ENCODE measurements around the gene SORCS2. TPM values are rescaled to one million over a fixed set of nuclear protein-coding genes. Genes with fewer than 3 reads are reported as not detected.

The SORCS2 gene
- total RNA-seq, 1 donor from 2014 or later, result 13.8 TPM

DNA sequence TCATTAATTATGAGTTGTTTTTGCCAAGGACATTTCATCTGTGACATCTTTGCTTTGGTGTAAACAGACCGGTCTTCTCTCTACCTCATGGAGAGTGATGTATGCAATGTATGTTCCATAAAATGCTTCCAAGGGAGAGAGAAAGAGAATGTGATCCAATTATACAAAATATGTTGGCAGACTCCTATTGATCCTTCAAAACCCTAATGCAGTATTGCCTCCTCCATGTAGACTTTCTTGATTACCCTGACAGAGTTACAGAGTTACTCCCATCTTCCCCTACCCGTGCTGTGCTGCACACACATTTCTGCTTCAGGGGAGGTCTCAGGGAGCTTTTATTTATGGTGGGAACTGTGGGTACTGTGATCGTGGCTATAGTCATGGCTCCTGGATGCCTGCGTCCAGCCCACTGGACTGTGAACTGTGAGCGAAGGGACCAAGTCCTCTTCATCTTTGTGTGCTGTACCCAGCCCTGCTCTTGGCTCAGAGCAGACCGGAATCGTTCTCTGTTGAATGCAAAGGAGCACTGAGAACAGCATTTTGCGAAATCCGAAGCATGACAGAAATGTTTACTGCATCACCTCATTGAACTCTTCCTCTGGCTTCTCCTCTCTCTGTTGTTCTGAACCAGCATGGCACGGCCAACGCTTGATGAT, 32.7 kb downstream of the SORCS2 start:
- Histone ChIP-seq H2AFZ (ENCODE audit: low read depth, low read length) (no peak overlapping the region), H3K4me2 (ENCODE audit: low read length) (no peak overlapping the region), H3K9me3 (ENCODE audit: insufficient read depth, low read depth, low read length) (no peaks in the 10 kb centered on the region), H3K9ac (ENCODE audit: low read length) (no peak overlapping the region), H3K79me2 (ENCODE audit: insufficient read depth, low read length) (peaks cover 23% of the 10 kb centered on the region), H3K4me1 (ENCODE audit: insufficient read depth, low read length) (no peaks in the 10 kb centered on the region), H4K20me1 (ENCODE audit: insufficient read depth, low read length) (peaks cover 51% of the 10 kb centered on the region), H3K36me3 (ENCODE audit: insufficient read depth, low read length) (no peaks in the 10 kb centered on the region), H3K27me3 (ENCODE audit: insufficient read depth, low read length) (no peaks in the 10 kb centered on the region), H3K4me3 (ENCODE audit: insufficient read depth, low read depth, low read length) (no peak overlapping the region), H3K27ac (ENCODE audit: low read depth, low read length) (no peak overlapping the region)
- DNase-seq (ENCODE audit: low read depth), result no peak
- Mint-ChIP-seq H3K4me3 (ENCODE audit: unreplicated experiment) (no peak overlapping the region), H3K27ac (ENCODE audit: unreplicated experiment) (no peak overlapping the region), H3K9me3 (ENCODE audit: unreplicated experiment) (no peaks in the 10 kb centered on the region), H3K27me3 (ENCODE audit: low read depth, unreplicated experiment) (peaks cover 7% of the 10 kb centered on the region), H3K36me3 (ENCODE audit: low read depth, unreplicated experiment) (peaks cover 5% of the 10 kb centered on the region), H3K4me1 (ENCODE audit: low read depth, unreplicated experiment) (peaks cover 14% of the 10 kb centered on the region)
- FAIRE-seq, result no peak
- no peak for TF ChIP-seq CTCF (IDR thresholded peaks at IDR 0.05; ENCODE audit: insufficient read depth, low read depth, low read length)
- TF ChIP-seq EZH2 (IDR thresholded peaks at IDR 0.05; ENCODE audit: insufficient read depth, low read length), result no peak

DNA sequence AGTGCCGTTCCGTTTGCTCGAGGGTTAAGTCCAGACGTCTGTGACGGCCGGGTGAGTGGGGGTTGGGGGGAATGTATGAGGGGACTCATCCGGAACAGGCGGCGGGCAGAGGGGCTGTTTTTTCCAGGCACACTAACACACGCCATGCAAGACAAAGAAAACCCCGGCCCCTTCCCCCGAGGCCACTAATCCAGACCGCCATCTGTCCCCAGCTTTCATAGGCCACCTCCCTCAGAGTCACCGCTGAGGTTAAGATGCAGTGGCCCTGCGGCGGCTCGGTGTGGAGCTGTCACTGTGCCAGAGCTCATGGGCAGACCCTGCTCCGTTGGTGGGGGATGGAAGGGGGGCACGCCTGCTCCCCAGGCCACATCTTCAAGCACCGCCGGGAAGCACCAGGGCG, 34.1 kb downstream of the SORCS2 start:
- H3K27me3 ChIP-seq (ENCODE audit: insufficient read depth, low read length), result no peaks in the 10 kb centered on the region
- no peak overlapping the region for H3K27ac ChIP-seq (ENCODE audit: low read depth, low read length)
- no peak overlapping the region for H3K27ac Mint-ChIP-seq (ENCODE audit: unreplicated experiment)

More for the DNA sequence above, 34.1 kb downstream of the SORCS2 start:
- Histone ChIP-seq H3K9me3 (ENCODE audit: insufficient read depth, low read depth, low read length) (no peaks in the 10 kb centered on the region), H3K9ac (ENCODE audit: low read length) (no peak overlapping the region), H3K4me1 (ENCODE audit: insufficient read depth, low read length) (no peaks in the 10 kb centered on the region), H2AFZ (ENCODE audit: low read depth, low read length) (no peak overlapping the region), H4K20me1 (ENCODE audit: insufficient read depth, low read length) (peaks cover 47% of the 10 kb centered on the region), H3K79me2 (ENCODE audit: insufficient read depth, low read length) (peaks cover 22% of the 10 kb centered on the region), H3K4me3 (ENCODE audit: insufficient read depth, low read depth, low read length) (no peak overlapping the region), H3K4me2 (ENCODE audit: low read length) (no peak overlapping the region), H3K36me3 (ENCODE audit: insufficient read depth, low read length) (no peaks in the 10 kb centered on the region)
- Mint-ChIP-seq H3K4me1 (ENCODE audit: low read depth, unreplicated experiment) (peaks cover 14% of the 10 kb centered on the region), H3K27me3 (ENCODE audit: low read depth, unreplicated experiment) (peaks cover 7% of the 10 kb centered on the region), H3K36me3 (ENCODE audit: low read depth, unreplicated experiment) (peaks cover 5% of the 10 kb centered on the region), H3K9me3 (ENCODE audit: unreplicated experiment) (no peaks in the 10 kb centered on the region), H3K4me3 (ENCODE audit: unreplicated experiment) (no peak overlapping the region)
- no peak for TF ChIP-seq EZH2 (IDR thresholded peaks at IDR 0.05; ENCODE audit: insufficient read depth, low read length)
- TF ChIP-seq CTCF (IDR thresholded peaks at IDR 0.05; ENCODE audit: insufficient read depth, low read depth, low read length), result no peak
- FAIRE-seq (no peak), DNase-seq (ENCODE audit: low read depth) (no peak)

Data from astrocyte (in vitro differentiated cells and primary cell).